ENCODE data around the gene GRM8.

Gene GRM8

DNA sequence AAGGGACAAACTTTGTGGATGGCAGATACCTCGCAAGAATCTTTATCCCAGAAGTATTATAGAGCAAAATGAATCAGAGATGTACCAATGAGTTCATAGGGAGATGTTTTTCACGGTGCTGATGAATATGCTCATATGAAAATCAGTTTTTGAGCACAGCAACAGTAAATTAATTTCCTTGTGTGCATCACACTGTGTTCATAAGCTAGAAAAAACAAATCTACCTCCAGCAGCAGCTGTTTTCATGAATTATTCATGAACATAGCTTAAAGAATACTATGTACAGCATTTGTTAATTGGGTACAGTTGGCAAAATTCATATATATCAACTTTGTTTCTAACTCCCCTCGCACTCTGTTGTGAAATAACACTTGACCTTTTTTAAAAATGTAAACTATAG, 809.8 kb downstream of the GRM8 start:
- Histone ChIP-seq H3K9ac (ENCODE audit: low read depth, low read length, poor library complexity, severe bottlenecking) (no peak overlapping the region), H3K36me3 (ENCODE audit: insufficient read depth, low read length) (no peaks in the 10 kb centered on the region), H3F3A (ENCODE audit: low read depth) (no peaks in the 10 kb centered on the region), H3K27me3 (ENCODE audit: insufficient read depth, low read length, poor library complexity, severe bottlenecking) (no peaks in the 10 kb centered on the region), H3K4me3 (ENCODE audit: low read length, poor library complexity, severe bottlenecking) (no peak overlapping the region), H3K79me2 (ENCODE audit: insufficient read depth, low read length) (no peaks in the 10 kb centered on the region), H4K20me1 (ENCODE audit: insufficient read depth, low read length, poor library complexity, severe bottlenecking) (no peaks in the 10 kb centered on the region), H3K9me3 (ENCODE audit: insufficient read depth, low read depth, low read length) (no peaks in the 10 kb centered on the region), H3K9me2 (replicated peaks; ENCODE audit: low read depth, low read length) (no peaks in the 10 kb centered on the region), H3K4me2 (ENCODE audit: low read depth, low read length, poor library complexity, severe bottlenecking) (no peak overlapping the region), H3K4me1 (ENCODE audit: insufficient read depth, low read length, poor library complexity, severe bottlenecking) (no peaks in the 10 kb centered on the region), H2AFZ (ENCODE audit: low read length) (no peak overlapping the region)
- no peak for TF ChIP-seq EZH2phosphoT487 (IDR thresholded peaks at IDR 0.05; ENCODE audit: borderline replicate concordance)
- TF ChIP-seq CTCF (conservative IDR thresholded peaks at IDR 0.05; ENCODE audit: low read length), result no peak

DNA sequence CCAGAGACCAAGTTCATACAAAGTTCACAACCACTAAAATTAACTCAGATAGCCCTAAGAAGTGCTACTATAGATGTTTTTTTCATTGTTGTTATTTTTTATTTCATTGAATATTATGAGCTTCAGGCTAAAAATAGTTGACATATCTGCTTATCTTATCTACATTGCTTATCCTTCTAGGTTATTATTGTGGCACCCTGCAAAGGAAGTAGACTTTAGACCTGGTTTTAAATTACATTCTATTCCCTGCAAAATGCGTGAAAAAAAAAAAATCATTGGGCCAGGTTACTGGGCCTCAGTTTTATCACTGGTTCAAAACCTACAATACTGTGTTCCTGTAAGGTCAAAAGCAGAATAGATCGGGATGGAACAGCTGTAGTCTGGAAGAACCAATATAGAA, 811.0 kb downstream of the GRM8 start:
- no peak overlapping the region for H3K4me2 ChIP-seq (ENCODE audit: low read depth, low read length, poor library complexity, severe bottlenecking)
- TF ChIP-seq EZH2phosphoT487 (IDR thresholded peaks at IDR 0.05; ENCODE audit: borderline replicate concordance) (no peak), CTCF (conservative IDR thresholded peaks at IDR 0.05; ENCODE audit: low read length) (no peak)
- H3K79me2 ChIP-seq (ENCODE audit: insufficient read depth, low read length), result no peaks in the 10 kb centered on the region
- no peaks in the 10 kb centered on the region for H3F3A ChIP-seq (ENCODE audit: low read depth)
- H3K4me1 ChIP-seq (ENCODE audit: insufficient read depth, low read length, poor library complexity, severe bottlenecking), result no peaks in the 10 kb centered on the region
- H4K20me1 ChIP-seq (ENCODE audit: insufficient read depth, low read length, poor library complexity, severe bottlenecking), result no peaks in the 10 kb centered on the region
- H3K9me3 ChIP-seq (ENCODE audit: insufficient read depth, low read depth, low read length), result no peaks in the 10 kb centered on the region
- H3K36me3 ChIP-seq (ENCODE audit: insufficient read depth, low read length), result no peaks in the 10 kb centered on the region
- no peaks in the 10 kb centered on the region for H3K27me3 ChIP-seq (ENCODE audit: insufficient read depth, low read length, poor library complexity, severe bottlenecking)
- no peak overlapping the region for H3K4me3 ChIP-seq (ENCODE audit: low read length, poor library complexity, severe bottlenecking)
- H3K9me2 ChIP-seq (replicated peaks; ENCODE audit: low read depth, low read length), result no peaks in the 10 kb centered on the region
- H3K9ac ChIP-seq (ENCODE audit: low read depth, low read length, poor library complexity, severe bottlenecking), result no peak overlapping the region
- no peak overlapping the region for H2AFZ ChIP-seq (ENCODE audit: low read length)

- Histone ChIP-seq H3K27me3 (ENCODE audit: insufficient read depth, low read length, poor library complexity, severe bottlenecking) (no peaks in the 10 kb centered on the region), H3K4me2 (ENCODE audit: low read depth, low read length, poor library complexity, severe bottlenecking) (no peak overlapping the region), H2AFZ (ENCODE audit: low read length) (no peak overlapping the region), H3K79me2 (ENCODE audit: insufficient read depth, low read length) (no peaks in the 10 kb centered on the region), H3F3A (ENCODE audit: low read depth) (no peaks in the 10 kb centered on the region), H3K36me3 (ENCODE audit: insufficient read depth, low read length) (no peaks in the 10 kb centered on the region), H3K9me3 (ENCODE audit: insufficient read depth, low read depth, low read length) (no peaks in the 10 kb centered on the region), H4K20me1 (ENCODE audit: insufficient read depth, low read length, poor library complexity, severe bottlenecking) (no peaks in the 10 kb centered on the region), H3K9me2 (replicated peaks; ENCODE audit: low read depth, low read length) (no peaks in the 10 kb centered on the region), H3K4me1 (ENCODE audit: insufficient read depth, low read length, poor library complexity, severe bottlenecking) (no peaks in the 10 kb centered on the region), H3K4me3 (ENCODE audit: low read length, poor library complexity, severe bottlenecking) (no peak overlapping the region), H3K9ac (ENCODE audit: low read depth, low read length, poor library complexity, severe bottlenecking) (no peak overlapping the region)
- TF ChIP-seq CTCF (conservative IDR thresholded peaks at IDR 0.05; ENCODE audit: low read length) (no peak), EZH2phosphoT487 (IDR thresholded peaks at IDR 0.05; ENCODE audit: borderline replicate concordance) (no peak)
Measured at GRCh38 chr7:126440542-126440941, 812.2 kb downstream of the GRM8 start.
